Endothelial cell of umbilical vein (primary cell): Measurements from ENCODE around the gene LMO1. TPM values are rescaled to one million over a fixed set of nuclear protein-coding genes. Genes with fewer than 3 reads are reported as not detected.

ENCODE experiments used
- BruUV-seq: library from RNA; stranded (reverse); fragments of 400-500 nt; replicated peaks from 2 replicates; lab custom pipeline; 2021; lab: Mats Ljungman, UMichigan
- CTCF ChIA-PET: fragments of 300-600, 350-600 bp; sonication (Branson Sonifier 250); formaldehyde crosslinking; loops from one replicate; lab custom pipeline; 2021; ENCODE audit warnings: antibody characterized with exemption, inconsistent platforms; lab: Charles Lee
- POLR2A ChIA-PET: fragments of 300-600, 350-600 bp; sonication (Branson Sonifier 250); formaldehyde crosslinking; loops from one replicate; lab custom pipeline; 2021; ENCODE audit warnings: antibody characterized with exemption, inconsistent platforms; lab: Charles Lee
- DNase-seq: peaks from one replicate; pipeline ENCODE4 v3.0.0-alpha.2; 2011; ENCODE audit warnings: low read depth, low spot score
- FAIRE-seq: peaks from 2 replicates; lab custom pipeline; 2011; peaks lifted over from hg19 to GRCh38; lab: Jason Lieb, UNC
- H2AFZ ChIP-seq: 2 replicates; pipeline ENCODE4 v1.6.0; 2012; ENCODE audit warnings: low read depth, low read length, control low read depth, inconsistent platforms
- H3K27ac ChIP-seq: 2 replicates; pipeline ENCODE4 v1.5.1; 2011; ENCODE audit warnings: low read depth, mild to moderate bottlenecking, control low read depth, low read length, moderate library complexity; ENCODE audit not compliant: insufficient read depth
- H3K27me3 ChIP-seq, 2 experiments: 2 replicates each; pipeline versions ENCODE4 v1.6.0 to v1.6.1; 2011; ENCODE audit warnings: low read length in 2 of 2, mixed read lengths in 1 of 2; ENCODE audit not compliant: control insufficient read depth in 2 of 2, insufficient read depth in 2 of 2
- H3K36me3 ChIP-seq, 2 experiments: 2 replicates in 1 of 2; 3 replicates in 1 of 2; pipeline ENCODE4 v1.5.1; 2011; ENCODE audit warnings: low read length in 2 of 2, mild to moderate bottlenecking in 1 of 2, moderate library complexity in 1 of 2; ENCODE audit not compliant: control insufficient read depth in 2 of 2, insufficient read depth in 2 of 2; ENCODE audit errors: extremely low read depth in 1 of 2
- H3K4me1 ChIP-seq: 3 replicates; pipeline ENCODE4 v1.5.1; 2011; ENCODE audit warnings: mild to moderate bottlenecking, low read length; ENCODE audit not compliant: control insufficient read depth, insufficient read depth; ENCODE audit errors: extremely low read depth
- H3K4me2 ChIP-seq: 2 replicates; pipeline ENCODE4 v1.6.1; 2011; ENCODE audit warnings: low read length, control low read depth, mixed read lengths; ENCODE audit not compliant: insufficient read depth
- H3K4me3 ChIP-seq, 3 experiments: fragments of 200-600 bp in 1 of 3; sonication (generic), shearing (Covaris generic) in 1 of 3; replicated peaks in 1 of 3; 2 replicates each; pipeline ENCODE4 v1.5.1; 2011 to 2016; ENCODE audit warnings: control low read depth in 3 of 3, low read length in 3 of 3, mild to moderate bottlenecking in 2 of 3, inconsistent platforms in 1 of 3, low read depth in 1 of 3, moderate library complexity in 1 of 3; ENCODE audit not compliant: insufficient read depth in 1 of 3
- H3K79me2 ChIP-seq: 2 replicates; pipeline ENCODE4 v1.6.0; 2012; ENCODE audit warnings: low read length, inconsistent platforms; ENCODE audit not compliant: control insufficient read depth, insufficient read depth
- H3K9ac ChIP-seq: replicated peaks from 2 replicates; pipeline ENCODE3; 2011; ENCODE audit warnings: low read length, control low read depth; ENCODE audit not compliant: insufficient read depth; ENCODE audit errors: extremely low read depth
- H3K9me1 ChIP-seq: replicated peaks from 3 replicates; pipeline ENCODE4 v1.6.0; 2011; ENCODE audit warnings: mild to moderate bottlenecking, low read length; ENCODE audit not compliant: control insufficient read depth, insufficient read depth; ENCODE audit errors: extremely low read depth
- H3K9me3 ChIP-seq: replicated peaks from 2 replicates; pipeline ENCODE4 v1.5.1; 2012; ENCODE audit warnings: low read length, inconsistent platforms; ENCODE audit not compliant: control insufficient read depth, insufficient read depth
- H4K20me1 ChIP-seq: replicated peaks from 2 replicates; pipeline ENCODE3; 2011; ENCODE audit warnings: mild to moderate bottlenecking, low read length; ENCODE audit not compliant: control insufficient read depth, insufficient read depth; ENCODE audit errors: extremely low read depth
- CTCF ChIP-seq, 2 donors: IDR thresholded peaks; 1 replicate in 1 of 2; 2 replicates in 1 of 2; pipeline ENCODE4 v1.5.1; 2011; ENCODE audit warnings: low read length in 2 of 2, mild to moderate bottlenecking in 2 of 2, moderate library complexity in 2 of 2, control low read depth in 1 of 2, inconsistent platforms in 1 of 2, low read depth in 1 of 2; ENCODE audit not compliant: insufficient read depth in 1 of 2; ENCODE audit errors: extremely low read depth in 1 of 2
- EZH2 ChIP-seq: IDR thresholded peaks from 2 replicates; pipeline ENCODE4 v1.6.1; 2012; ENCODE audit warnings: borderline replicate concordance, low read depth, mild to moderate bottlenecking, moderate library complexity, low read length, inconsistent platforms; ENCODE audit not compliant: severe bottlenecking
- FOS ChIP-seq: IDR thresholded peaks from 2 replicates; pipeline ENCODE4 v1.6.1; 2011; ENCODE audit warnings: mild to moderate bottlenecking, low read length, moderate library complexity, borderline replicate concordance; ENCODE audit not compliant: insufficient read depth
- GATA2 ChIP-seq: IDR thresholded peaks from 2 replicates; pipeline ENCODE4 v1.7.0; 2011; ENCODE audit warnings: low read depth, mild to moderate bottlenecking, moderate library complexity, mixed read lengths, low read length; ENCODE audit not compliant: insufficient read length, insufficient read depth
- JUN ChIP-seq: IDR thresholded peaks from 2 replicates; pipeline ENCODE4 v1.6.1; 2011; ENCODE audit warnings: borderline replicate concordance, low read depth; ENCODE audit not compliant: insufficient read length, insufficient read depth
- MAX ChIP-seq: IDR thresholded peaks from 2 replicates; pipeline ENCODE4 v1.6.1; 2011; ENCODE audit not compliant: insufficient read depth, insufficient read length
- MYC ChIP-seq: IDR thresholded peaks from one replicate; pipeline ENCODE4 v1.6.1; 2011; ENCODE audit warnings: mild to moderate bottlenecking, low read depth, low read length
- POLR2A ChIP-seq: IDR thresholded peaks from 2 replicates; pipeline ENCODE4 v1.6.1; 2012; ENCODE audit warnings: low read depth, mild to moderate bottlenecking, control low read depth, low read length
- POLR2AphosphoS5 ChIP-seq: IDR thresholded peaks from 2 replicates; pipeline ENCODE4 v1.6.1; 2012; ENCODE audit warnings: low read depth, mild to moderate bottlenecking, control low read depth, low read length, moderate library complexity; ENCODE audit not compliant: insufficient read depth
- dilution Hi-C: fragments of 300-500 bp; cut with MboI; formaldehyde crosslinking; loops from one replicate; pipeline ENCODE4 v1.15.0; 2019; ENCODE audit warnings: low sequenced_read_pairs; ENCODE audit not compliant: extremely low pct_ligation_motif_present
- intact Hi-C: fragments of 100-400 bp; cut with micrococcal nuclease; formaldehyde crosslinking; loops from one replicate; pipeline ENCODE4 v1.10.0; 2022
- polyA plus RNA-seq, 4 experiments: library from polyadenylated mRNA; depleted of rRNA in 3 of 4; stranded (reverse) in 3 of 4; unstranded in 1 of 4; fragments of >200 nt; gene quantifications; 2 replicates each; pipeline versions ENCODE4 v1.2.1 to v1.2.3, GENCODE V29; 2011 to 2012; ENCODE audit warnings: missing spikeins in 1 of 4
- total RNA-seq: library from RNA; stranded (reverse); gene quantifications from 2 replicates; pipeline ENCODE4 v1.2.3, GENCODE V29; 2021

LMO1 gene
- total and polyA plus RNA-seq, 2 donors (not counting 3 experiments of a cell fraction or from before 2014, with no cell fraction given), result not detected

GRCh38 chr11:8261291-8261690 lies 2.4 kb downstream of the LMO1 start:
- Histone ChIP-seq H4K20me1 (no peaks in the 10 kb centered on the region), H3K9ac (no peak overlapping the region), H3K36me3 (no peaks in the 10 kb centered on the region), H3K27ac (no peak overlapping the region), H3K9me3 (no peaks in the 10 kb centered on the region), H3K4me3 (no peak overlapping the region), H3K4me1 (peaks cover 4% of the 10 kb centered on the region), H2AFZ (no peak overlapping the region), H3K9me1 (no peaks in the 10 kb centered on the region), H3K79me2 (no peaks in the 10 kb centered on the region), H3K4me2 (no peak overlapping the region), H3K27me3 (peaks cover 34 to 39% of the 10 kb centered on the region in 2 experiments)
- ChIA-PET POLR2A (no interaction called here), CTCF (no interaction called here)
- DNase-seq (no peak), FAIRE-seq (no peak)
- intact Hi-C loops, result loop anchor here (5.0 kb wide), 1 partner anchor 54 kb away; no protein-coding TSS in a partner anchor
- dilution Hi-C loops, result no loop called here
- no TSS peak for BruUV-seq
- TF ChIP-seq POLR2AphosphoS5, result no peak
- no peak for TF ChIP-seq EZH2
- no peak for TF ChIP-seq FOS
- no peak for TF ChIP-seq MYC
- no peak for TF ChIP-seq CTCF (IDR thresholded peaks at IDR 0.05; ENCODE audit: extremely low read depth in 1 of 2, insufficient read depth in 1 of 2, low read depth in 1 of 2, low read length in 2 of 2)
- no peak for TF ChIP-seq JUN
- no peak for TF ChIP-seq POLR2A
- TF ChIP-seq GATA2, result no peak
- TF ChIP-seq MAX, result no peak
